ENCODE data around the gene PEPD. TPM values are rescaled to one million over a fixed set of nuclear protein-coding genes. Genes with fewer than 3 reads are reported as not detected.

The PEPD gene
- total RNA-seq, 1 experiment from 2014 or later, result 83.1 TPM

DNA sequence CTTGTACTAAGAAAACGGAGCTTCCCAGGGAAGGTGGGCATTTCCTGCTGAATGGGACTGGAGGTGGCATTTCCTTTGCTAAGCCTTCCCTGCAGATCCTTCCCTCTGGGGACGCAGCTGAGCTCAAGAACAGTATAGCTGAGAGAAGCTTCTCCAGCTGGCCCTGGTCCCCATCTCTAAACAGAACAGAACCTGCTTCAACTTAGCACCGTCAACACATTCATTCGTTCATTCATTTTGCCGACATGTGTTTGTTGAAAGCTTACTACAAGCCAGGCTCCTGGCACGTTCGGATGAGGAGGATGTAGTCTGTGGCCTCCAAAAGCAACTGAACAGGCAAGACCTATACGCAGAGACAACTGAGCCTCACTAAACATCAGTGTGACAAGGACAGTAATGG lies 36.6 kb upstream of the PEPD start:
- CTCF ChIA-PET, result interaction anchor here (1.1 kb wide), 1 partner anchor 15 kb away, joined by 3 read pairs; no protein-coding TSS in a partner anchor
- POLR2A ChIA-PET, result no interaction called here
- no peak overlapping the region for H3K27ac Mint-ChIP-seq

DNA sequence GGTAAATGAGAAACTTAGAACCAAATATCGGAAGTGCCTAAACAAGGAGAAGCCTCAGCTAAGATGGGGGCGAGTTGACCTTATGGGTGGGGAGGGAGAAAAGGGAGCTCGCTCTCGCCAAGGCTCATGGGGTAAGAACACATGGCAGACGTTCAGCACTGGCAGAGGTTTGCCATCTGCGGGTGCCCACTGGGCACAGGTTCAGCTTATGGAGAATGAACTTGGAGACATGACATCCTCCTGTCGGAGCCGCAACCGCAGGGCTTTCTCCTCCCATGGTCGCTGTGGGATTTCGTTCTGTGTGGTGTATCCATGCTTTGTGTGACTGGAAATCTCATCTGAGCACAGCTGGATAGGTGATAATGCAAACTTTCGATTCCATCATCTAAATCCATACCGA lies 36.1 kb upstream of the PEPD start:
- no peak overlapping the region for H3K4me3 Mint-ChIP-seq
- peaks cover 12% of the 10 kb centered on the region for H3K4me1 Mint-ChIP-seq
- H3K27ac Mint-ChIP-seq, result no peak overlapping the region
- ChIA-PET CTCF (interaction anchor here (1.1 kb wide), 1 partner anchor 14 kb away, joined by 3 read pairs; no protein-coding TSS in a partner anchor), POLR2A (no interaction called here)
- H3K27me3 Mint-ChIP-seq (ENCODE audit: low read depth), result no peaks in the 10 kb centered on the region; the same call in 1 of the 2 replicates
- TF ChIP-seq JUN (CRISPR knock-in tag; IDR thresholded peaks at IDR 0.05) (no peak), ZNF138 (CRISPR knock-in tag; conservative IDR thresholded peaks at IDR 0.05) (no peak), KAT7 (CRISPR knock-in tag; IDR thresholded peaks at IDR 0.05; ENCODE audit: borderline replicate concordance) (no peak), RELA (CRISPR knock-in tag; IDR thresholded peaks at IDR 0.05; ENCODE audit: borderline replicate concordance) (no peak), TEAD1 (CRISPR knock-in tag; IDR thresholded peaks at IDR 0.05) (no peak)
- DNase-seq (ENCODE audit: low spot score) (no peak), ATAC-seq (no peak)
- no peaks in the 10 kb centered on the region for H3K9me3 Mint-ChIP-seq
- no peaks in the 10 kb centered on the region for H3K36me3 Mint-ChIP-seq

More for the DNA sequence above, 36.6 kb upstream of the PEPD start:
- no peak for ATAC-seq
- DNase-seq (ENCODE audit: low spot score), result no peak
- no peaks in the 10 kb centered on the region for H3K9me3 Mint-ChIP-seq
- H3K4me3 Mint-ChIP-seq, result no peak overlapping the region
- peaks cover 12% of the 10 kb centered on the region for H3K4me1 Mint-ChIP-seq
- TF ChIP-seq STAT6 (CRISPR knock-in tag; conservative IDR thresholded peaks at IDR 0.05; ENCODE audit: low read depth) (no peak), ZNF423 (CRISPR knock-in tag; IDR thresholded peaks at IDR 0.05) (no peak), TCF7 (CRISPR knock-in tag; IDR thresholded peaks at IDR 0.05; ENCODE audit: low read depth) (no peak), GABPB1 (CRISPR knock-in tag; IDR thresholded peaks at IDR 0.05) (no peak), ZNF263 (CRISPR knock-in tag; IDR thresholded peaks at IDR 0.05; ENCODE audit: low read depth) (no peak), MYBL2 (CRISPR knock-in tag; IDR thresholded peaks at IDR 0.05) (no peak), PREB (CRISPR knock-in tag; IDR thresholded peaks at IDR 0.05; ENCODE audit: borderline replicate concordance) (no peak), ZNF416 (CRISPR knock-in tag; IDR thresholded peaks at IDR 0.05) (no peak), ZNF317 (CRISPR knock-in tag; IDR thresholded peaks at IDR 0.05; ENCODE audit: borderline replicate concordance, low read depth) (no peak), SMAD4 (CRISPR knock-in tag; IDR thresholded peaks at IDR 0.05) (no peak), HMGA2 (CRISPR knock-in tag; IDR thresholded peaks at IDR 0.05) (no peak), FOXP1 (CRISPR knock-in tag; IDR thresholded peaks at IDR 0.05; ENCODE audit: borderline replicate concordance) (no peak), ETV6 (CRISPR knock-in tag; IDR thresholded peaks at IDR 0.05) (no peak), NR3C1 (CRISPR knock-in tag; conservative IDR thresholded peaks at IDR 0.05; ENCODE audit: low read depth) (no peak)
- TF ChIP-seq, protein P1, sequence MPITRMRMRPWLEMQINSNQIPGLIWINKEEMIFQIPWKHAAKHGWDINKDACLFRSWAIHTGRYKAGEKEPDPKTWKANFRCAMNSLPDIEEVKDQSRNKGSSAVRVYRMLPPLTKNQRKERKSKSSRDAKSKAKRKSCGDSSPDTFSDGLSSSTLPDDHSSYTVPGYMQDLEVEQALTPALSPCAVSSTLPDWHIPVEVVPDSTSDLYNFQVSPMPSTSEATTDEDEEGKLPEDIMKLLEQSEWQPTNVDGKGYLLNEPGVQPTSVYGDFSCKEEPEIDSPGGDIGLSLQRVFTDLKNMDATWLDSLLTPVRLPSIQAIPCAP (CRISPR knock-in tag; IDR thresholded peaks at IDR 0.05), result no peak
- no peaks in the 10 kb centered on the region; the same call in 1 of the 2 replicates for H3K27me3 Mint-ChIP-seq (ENCODE audit: low read depth)
- H3K36me3 Mint-ChIP-seq, result no peaks in the 10 kb centered on the region

- DNase-seq (ENCODE audit: low spot score) (no peak), ATAC-seq (no peak)
- ChIA-PET POLR2A (no interaction called here), CTCF (no interaction called here)
- Mint-ChIP-seq H3K27me3 (ENCODE audit: low read depth) (no peaks in the 10 kb centered on the region; the same call in 1 of the 2 replicates), H3K4me3 (no peak overlapping the region), H3K36me3 (no peaks in the 10 kb centered on the region), H3K4me1 (peaks cover 12% of the 10 kb centered on the region), H3K27ac (no peak overlapping the region), H3K9me3 (no peaks in the 10 kb centered on the region)
- TF ChIP-seq ZNF232 (CRISPR knock-in tag; IDR thresholded peaks at IDR 0.05) (no peak), JUN (CRISPR knock-in tag; IDR thresholded peaks at IDR 0.05) (no peak), TCF7 (CRISPR knock-in tag; IDR thresholded peaks at IDR 0.05; ENCODE audit: low read depth) (no peak), RORB (CRISPR knock-in tag; IDR thresholded peaks at IDR 0.05) (no peak), NFE2L1 (CRISPR knock-in tag; IDR thresholded peaks at IDR 0.05) (no peak), ERG (CRISPR knock-in tag; IDR thresholded peaks at IDR 0.05) (no peak), OVOL2 (CRISPR knock-in tag; IDR thresholded peaks at IDR 0.05; ENCODE audit: borderline replicate concordance) (no peak)
- TF ChIP-seq, protein P2, sequence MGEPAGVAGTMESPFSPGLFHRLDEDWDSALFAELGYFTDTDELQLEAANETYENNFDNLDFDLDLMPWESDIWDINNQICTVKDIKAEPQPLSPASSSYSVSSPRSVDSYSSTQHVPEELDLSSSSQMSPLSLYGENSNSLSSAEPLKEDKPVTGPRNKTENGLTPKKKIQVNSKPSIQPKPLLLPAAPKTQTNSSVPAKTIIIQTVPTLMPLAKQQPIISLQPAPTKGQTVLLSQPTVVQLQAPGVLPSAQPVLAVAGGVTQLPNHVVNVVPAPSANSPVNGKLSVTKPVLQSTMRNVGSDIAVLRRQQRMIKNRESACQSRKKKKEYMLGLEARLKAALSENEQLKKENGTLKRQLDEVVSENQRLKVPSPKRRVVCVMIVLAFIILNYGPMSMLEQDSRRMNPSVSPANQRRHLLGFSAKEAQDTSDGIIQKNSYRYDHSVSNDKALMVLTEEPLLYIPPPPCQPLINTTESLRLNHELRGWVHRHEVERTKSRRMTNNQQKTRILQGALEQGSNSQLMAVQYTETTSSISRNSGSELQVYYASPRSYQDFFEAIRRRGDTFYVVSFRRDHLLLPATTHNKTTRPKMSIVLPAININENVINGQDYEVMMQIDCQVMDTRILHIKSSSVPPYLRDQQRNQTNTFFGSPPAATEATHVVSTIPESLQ (CRISPR knock-in tag; IDR thresholded peaks at IDR 0.05), result no peak
- TF ChIP-seq, protein P1 (CRISPR knock-in tag; IDR thresholded peaks at IDR 0.05), result no peak
Measured at GRCh38 chr19:33557196-33557595, 35.6 kb upstream of the PEPD start.

Measured in WTC11 (cell line).